ENCODE measurements around the gene DHDDS.
A peak's percentile ranks its signal among the peaks of the same experiment; 100 is the strongest.

Gene DHDDS

DNA sequence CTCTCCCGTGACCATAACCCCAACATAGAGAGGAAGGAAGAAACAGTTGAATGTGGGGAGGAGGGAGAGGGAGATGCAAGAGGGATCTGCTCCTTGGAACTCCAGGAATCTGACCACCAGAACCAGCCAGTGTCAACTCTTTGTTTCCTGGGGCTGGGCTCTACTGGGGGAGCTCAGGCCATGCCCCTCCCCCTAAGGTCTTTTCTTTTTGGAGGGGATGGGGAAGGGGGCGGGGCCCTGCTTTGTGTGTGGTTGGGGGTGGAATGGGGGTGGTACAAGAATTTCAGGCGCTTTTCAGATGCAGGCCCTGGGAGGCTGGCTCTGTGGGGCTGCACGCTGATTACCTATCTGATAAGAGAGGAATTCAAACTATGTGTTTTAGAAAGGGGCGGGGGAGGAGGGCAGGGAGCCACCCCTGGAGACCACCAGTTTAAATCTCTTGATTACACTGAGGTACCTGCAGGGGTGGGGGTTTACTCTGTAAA is 13.2 kb upstream of the DHDDS start:
- DNase-seq, result no peak

DNA sequence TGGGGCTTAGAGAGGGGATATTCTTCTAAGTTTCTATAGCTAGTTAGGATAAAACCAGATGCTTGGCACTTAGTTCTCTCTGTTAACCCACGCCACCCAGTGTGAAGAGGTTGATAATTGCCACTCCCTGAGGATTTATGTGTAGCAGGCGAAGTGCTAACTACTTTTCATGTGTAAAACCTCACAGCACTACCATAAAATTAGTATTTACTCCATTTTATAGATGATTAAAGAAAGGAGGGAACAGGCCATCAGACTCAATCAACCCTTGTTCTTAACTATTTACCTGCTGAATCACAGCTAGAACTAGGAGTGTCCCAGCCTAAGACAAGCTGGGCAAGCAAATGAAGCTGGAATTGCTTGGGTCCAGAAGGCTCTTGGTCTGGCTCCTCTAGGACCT is 12.6 kb upstream of the DHDDS start:
- DNase-seq, result no peak

- no peak for DNase-seq
Observed at GRCh38 chr1:26429721-26430120, 2.4 kb upstream of the DHDDS start.

DNA sequence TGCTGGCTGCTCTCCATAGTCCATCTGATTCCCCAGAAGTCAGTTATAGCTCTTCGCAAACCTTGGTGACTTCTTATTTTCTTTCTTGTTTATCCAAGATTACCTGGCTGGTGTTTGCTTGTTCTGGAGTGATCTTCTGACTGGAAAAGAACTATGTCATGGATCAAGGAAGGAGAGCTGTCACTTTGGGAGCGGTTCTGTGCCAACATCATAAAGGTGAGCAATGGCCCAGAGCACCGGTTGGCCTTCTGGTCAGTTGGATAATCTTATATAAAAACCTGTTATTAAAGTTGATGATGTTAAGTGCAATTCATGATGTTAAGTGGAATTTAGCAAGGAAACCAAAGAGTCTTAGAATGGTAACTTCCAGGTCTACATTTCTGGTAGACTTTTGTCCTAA is 672 bp downstream of the DHDDS start:
- no peak for DNase-seq

GRCh38 chr1:26434161-26434752 is 2.1 kb downstream of the DHDDS start:
- peak in 2 of 4 experiments; percentile 15 to 21 for DNase-seq

DNA sequence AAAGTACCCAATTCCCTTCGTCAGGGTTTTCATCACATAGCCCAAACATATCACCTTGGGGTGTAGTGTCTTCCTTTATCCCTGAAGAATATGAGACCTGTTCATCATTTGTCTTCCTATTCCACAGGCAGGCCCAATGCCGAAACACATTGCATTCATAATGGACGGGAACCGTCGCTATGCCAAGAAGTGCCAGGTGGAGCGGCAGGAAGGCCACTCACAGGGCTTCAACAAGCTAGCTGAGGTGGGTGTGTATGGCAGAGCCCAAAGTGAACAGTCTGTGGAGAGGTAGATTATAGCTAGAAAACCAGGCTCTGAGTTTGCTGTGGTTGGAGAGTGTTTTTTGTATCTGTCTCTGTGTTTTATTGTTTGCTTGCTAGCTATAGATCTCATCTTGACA is 5.9 kb downstream of the DHDDS start:
- no peak for DNase-seq

GRCh38 chr1:26440259-26440658 is 8.1 kb downstream of the DHDDS start:
- no peak for DNase-seq

- DNase-seq, result no peak
Observed at GRCh38 chr1:26449868-26450267, 17.7 kb downstream of the DHDDS start.

DNA sequence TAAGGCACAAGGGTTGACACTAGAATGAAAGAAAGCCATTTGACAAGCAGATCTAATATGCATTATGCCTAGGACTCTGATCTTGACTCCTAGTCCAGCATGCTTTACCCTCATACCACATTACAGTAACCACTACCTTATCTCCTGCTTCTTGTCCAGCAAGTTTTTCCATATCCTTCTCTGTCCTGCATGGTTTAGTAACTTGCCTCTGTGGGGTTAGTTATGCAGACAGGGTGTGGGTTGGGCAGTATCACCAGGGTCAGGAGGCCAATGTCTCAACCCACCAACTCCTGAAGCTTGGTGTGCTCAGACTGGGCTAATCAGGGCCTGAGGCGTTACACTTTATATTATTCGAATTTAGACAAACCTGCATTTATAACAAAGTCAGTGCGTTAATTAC is 18.8 kb downstream of the DHDDS start:
- DNase-seq, result no peak

- no peak for DNase-seq
Observed at GRCh38 chr1:26452459-26453183, 20.5 kb downstream of the DHDDS start.

DNA sequence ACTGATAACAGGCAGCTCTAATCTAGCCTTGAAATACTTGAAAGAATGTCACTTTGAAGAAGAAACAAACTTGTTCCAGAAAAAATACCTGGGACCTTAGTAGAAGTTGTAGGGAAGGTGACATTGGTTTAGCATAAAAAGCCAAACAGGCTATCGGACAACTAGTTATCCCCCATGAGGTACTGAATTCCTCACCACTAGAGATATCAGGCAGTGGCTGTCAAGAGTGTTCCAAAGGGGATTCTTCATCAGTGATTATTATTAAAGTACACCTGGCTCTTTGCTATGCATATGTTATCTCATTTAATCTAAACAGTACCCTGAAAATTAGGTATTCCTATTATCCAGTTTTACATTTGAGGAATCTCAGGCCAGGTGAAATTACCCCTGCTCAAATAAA is 27.0 kb downstream of the DHDDS start:
- DNase-seq, result no peak

DNA sequence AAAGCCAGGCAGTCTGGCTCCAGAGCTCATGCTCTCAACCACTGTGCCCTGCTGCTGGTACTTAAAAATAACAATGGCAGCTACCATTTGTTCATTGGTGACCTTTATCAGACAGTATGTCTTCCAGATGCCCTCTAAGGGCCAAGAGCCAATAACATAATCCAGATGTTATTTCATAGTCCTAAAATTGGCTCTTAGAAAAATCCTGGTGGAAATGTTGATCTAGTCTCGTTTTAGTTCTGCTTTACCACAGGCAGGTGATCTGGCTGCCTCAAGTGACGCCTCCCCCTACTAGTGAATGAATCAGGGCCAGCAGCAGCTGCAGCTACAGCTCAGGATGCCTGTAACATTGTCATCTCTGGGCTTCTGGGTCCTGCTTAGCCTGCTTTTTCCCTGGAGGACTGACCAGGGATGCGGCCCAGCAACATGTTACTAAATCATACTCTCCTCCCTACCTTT is 27.5 kb downstream of the DHDDS start:
- no peak for DNase-seq

DNA sequence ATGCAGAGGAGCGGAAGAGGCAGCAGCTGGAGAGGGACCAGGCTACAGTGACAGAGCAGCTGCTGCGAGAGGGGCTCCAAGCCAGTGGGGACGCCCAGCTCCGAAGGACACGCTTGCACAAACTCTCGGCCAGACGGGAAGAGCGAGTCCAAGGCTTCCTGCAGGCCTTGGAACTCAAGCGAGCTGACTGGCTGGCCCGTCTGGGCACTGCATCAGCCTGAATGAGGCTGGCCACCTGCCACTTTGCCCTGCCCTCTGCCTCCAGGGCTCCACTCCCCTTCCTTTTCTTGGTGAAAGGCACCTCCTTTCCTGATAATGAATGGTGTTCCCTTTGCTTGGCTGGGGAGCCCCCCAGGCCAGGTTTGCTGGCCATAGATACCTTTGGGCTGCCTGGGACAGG is 36.8 kb downstream of the DHDDS start:
- DNase-seq, result no peak

DNA sequence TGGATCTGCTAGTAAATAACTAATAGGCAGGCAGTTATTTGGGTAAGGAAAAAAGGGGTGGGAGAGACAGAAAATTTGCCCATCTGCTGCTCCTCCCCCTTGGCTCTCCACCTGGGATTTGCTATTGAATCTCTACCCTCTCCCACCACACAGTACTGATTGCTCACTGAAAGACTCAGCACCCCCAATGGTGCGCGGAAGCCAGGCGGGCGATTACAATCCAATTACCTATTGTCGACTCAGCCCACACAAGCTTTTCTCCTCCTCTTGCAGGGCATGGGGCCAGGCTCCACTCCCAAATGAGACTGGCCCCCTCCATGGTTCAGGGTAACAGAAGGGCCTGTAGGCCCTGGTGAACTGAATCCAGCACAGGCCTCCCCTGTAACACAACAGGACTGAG is 37.4 kb downstream of the DHDDS start:
- no peak for DNase-seq

DNA sequence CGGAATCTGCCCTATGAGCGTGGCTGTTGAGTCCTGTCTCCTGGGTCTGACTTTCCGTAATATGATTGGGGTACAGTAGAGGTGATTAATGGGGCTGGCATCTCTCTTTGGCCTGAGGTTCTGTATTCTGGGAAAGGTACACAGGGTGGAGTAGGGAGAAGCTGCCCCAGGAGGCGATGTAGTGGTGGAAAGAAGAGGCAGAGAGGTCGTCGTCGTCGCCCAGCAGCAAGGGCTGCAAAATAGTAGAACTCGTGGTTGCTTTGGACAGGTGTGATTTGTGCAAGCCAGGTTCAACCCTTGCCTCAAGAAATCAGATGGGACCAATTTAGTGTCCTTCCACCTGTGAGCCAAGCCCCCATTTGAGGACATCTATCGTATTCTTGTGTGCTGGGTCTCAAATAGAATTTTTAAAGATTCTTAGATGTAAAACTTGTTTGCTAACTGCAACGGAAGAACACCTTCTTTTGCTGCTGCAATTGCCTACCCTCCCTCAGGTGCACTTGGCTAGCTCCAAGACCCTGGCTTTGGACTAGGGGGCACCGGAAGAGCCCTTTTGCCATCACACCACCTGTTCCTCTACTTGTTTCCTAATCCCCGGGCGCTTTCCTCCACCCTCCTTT is 38.9 kb downstream of the DHDDS start:
- DNase-seq, result no peak

DNA sequence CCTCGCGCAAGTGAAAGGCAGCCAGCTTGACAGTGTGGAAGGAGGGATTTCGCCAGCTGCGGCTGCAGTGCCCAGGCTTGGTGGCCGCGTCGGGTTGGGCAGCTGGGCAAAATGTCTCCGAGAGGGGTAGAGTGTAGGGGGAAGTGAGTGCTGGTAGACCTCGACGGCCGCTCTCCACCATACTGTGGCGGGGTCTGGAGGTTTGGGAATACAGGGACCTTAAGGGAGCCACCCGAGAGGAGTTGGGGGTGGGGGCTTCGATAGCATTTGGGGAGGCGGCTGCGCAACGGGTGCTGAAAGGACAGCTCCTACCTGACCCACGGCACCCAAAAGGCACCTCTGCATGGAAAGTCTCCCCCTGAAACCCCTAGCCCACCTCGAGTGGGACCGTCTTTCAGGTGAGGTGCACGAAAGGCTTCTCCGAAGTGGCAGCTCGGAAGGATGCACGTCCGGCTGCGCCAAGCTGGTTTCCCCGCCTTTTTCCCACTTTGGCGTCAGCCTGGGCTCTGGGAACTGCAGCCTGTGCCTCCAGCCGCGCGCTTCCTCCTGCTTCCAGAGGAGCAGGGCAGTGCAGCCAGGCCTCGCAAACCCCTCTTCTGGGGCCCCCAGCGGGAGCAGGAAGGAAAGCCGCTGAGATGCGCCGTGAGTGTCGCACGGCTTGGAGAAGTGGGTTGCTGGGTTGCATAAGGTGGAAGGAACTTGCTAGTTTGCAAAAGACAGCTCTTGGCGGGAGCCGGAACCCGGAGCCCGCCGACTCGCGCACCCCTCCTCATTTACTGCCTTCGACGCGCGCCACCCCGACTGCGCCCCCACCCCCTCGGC is 39.6 kb downstream of the DHDDS start:
- DNase-seq, result peak; percentile 92 to 96 (median 94)

- DNase-seq, result peak; percentile 92 to 96 (median 95)
Observed at GRCh38 chr1:26472320-26472900, 40.3 kb downstream of the DHDDS start, which contains the start of gene HMGN2. HMGN2 (plus strand) TSS chr1:26472440; CDS start chr1:26472613, 173 bp downstream.

GRCh38 chr1:26472901-26473845 is 41.1 kb downstream of the DHDDS start:
- peak; percentile 97 to 100 (median 98) for DNase-seq

- no peak for DNase-seq
Observed at GRCh38 chr1:26474818-26475217, 42.7 kb downstream of the DHDDS start.

DNA sequence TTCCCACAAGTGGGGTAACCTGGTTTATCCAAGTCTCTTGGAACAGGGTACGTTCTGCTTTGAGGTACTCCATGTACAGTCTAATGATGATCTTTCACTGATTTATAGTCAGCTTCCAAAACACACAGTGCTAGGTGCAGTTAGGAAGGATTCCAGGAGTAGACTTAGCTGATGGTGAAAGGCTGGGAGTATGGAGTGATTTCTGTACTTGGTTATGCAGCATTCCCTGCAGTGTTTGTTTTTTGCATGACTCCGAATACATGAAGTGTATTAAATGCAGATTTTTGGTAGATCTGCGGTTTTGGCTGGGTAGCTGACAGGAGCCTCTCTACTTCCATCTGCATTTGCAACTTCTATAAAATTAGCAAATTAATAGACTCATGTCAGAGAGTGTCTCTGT is 43.9 kb downstream of the DHDDS start:
- DNase-seq, result no peak

- no peak for DNase-seq
Observed at GRCh38 chr1:26476958-26477357, 44.8 kb downstream of the DHDDS start.

Data from suppressor macrophage (primary cell).